Mesothelial cell of epicardium (in vitro differentiated cells): Measurements from ENCODE around the gene DKC1. TPM values are rescaled to one million over a fixed set of nuclear protein-coding genes. Genes with fewer than 3 reads are reported as not detected.

Experiments
- total RNA-seq: library from RNA; stranded (reverse); gene quantifications from 3 replicates; pipeline ENCODE4 v1.2.1, GENCODE V29; 2021

The DKC1 gene
- total RNA-seq, 1 donor from 2014 or later, result 64.2 TPM

Other genes with a start within 250 kb of the DKC1 start
- gene FAM3A, start 246.6 kb upstream of the DKC1 start, total RNA-seq, result 39.1 to 42.9 TPM (median 41.1 TPM) in 3 replicates
- 54.4 to 56.5 TPM (median 55.8 TPM) in 3 replicates for gene G6PD, start 216.0 kb upstream of the DKC1 start, total RNA-seq
- gene IKBKG, start 215.2 kb upstream of the DKC1 start, total RNA-seq, result 19.1 to 20.6 TPM (median 19.1 TPM) in 3 replicates
- not detected in 3 replicates for gene CTAG1A, start 177.7 kb upstream of the DKC1 start, total RNA-seq
- not detected in 3 replicates for gene CTAG1B, start 143.6 kb upstream of the DKC1 start, total RNA-seq
- gene CTAG2, start 109.3 kb upstream of the DKC1 start, total RNA-seq, result not detected in 3 replicates
- 0.29 to 0.67 TPM (median 0.38 TPM) in 3 replicates for gene GAB3, start 11.8 kb upstream of the DKC1 start, total RNA-seq
- 9.2 to 10.4 TPM (median 10.4 TPM) in 3 replicates for gene MPP1, start 42.6 kb downstream of the DKC1 start, total RNA-seq
- not detected in 3 replicates for gene SMIM9, start 71.8 kb downstream of the DKC1 start, total RNA-seq
- gene F8A1, start 123.5 kb downstream of the DKC1 start, total RNA-seq, result 14.7 to 16.0 TPM (median 15.6 TPM) in 3 replicates